ENCODE data around the gene FAM83G.

DNA sequence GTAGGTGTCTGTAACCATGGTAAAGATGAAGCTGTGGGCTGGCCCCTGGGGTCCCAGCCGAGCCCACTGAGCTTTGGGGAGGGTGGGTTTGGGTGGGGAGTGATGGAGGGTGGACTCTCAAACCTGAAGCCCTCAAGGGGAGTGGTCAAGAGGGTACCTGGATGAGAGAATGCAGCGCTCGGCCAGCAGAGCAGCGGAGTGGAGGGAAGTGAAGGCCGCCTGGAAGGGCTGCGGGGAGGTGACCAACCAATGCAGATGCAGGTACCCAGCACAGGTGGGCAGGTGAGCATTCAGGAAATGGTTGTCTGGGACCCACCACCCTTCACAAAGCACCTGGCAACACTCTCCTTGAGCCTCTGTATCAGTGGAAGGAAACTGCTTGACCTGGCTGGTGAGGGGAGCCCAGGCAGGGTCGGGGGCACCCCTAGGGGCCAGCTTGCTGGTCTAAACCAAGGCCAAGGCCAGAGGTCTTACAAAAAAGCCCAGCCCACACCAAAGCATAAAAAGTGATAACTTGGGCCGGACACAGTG, 56.0 kb downstream of the FAM83G start:
- TF ChIP-seq CTCF (tag by site-specific recombination; IDR thresholded peaks at IDR 0.05) (no peak), KLF16 (tag by site-specific recombination; IDR thresholded peaks at IDR 0.05) (no peak), IKZF3 (tag by site-specific recombination; IDR thresholded peaks at IDR 0.05) (no peak), ZNF394 (tag by site-specific recombination; IDR thresholded peaks at IDR 0.05; ENCODE audit: borderline replicate concordance) (no peak), ZNF335 (tag by site-specific recombination; conservative IDR thresholded peaks at IDR 0.05) (no peak), PRDM10 (tag by site-specific recombination; IDR thresholded peaks at IDR 0.05) (no peak), ZNF19 (tag by site-specific recombination; IDR thresholded peaks at IDR 0.05; ENCODE audit: low read depth) (no peak), ZNF549 (tag by site-specific recombination; IDR thresholded peaks at IDR 0.05) (no peak), ZNF155 (tag by site-specific recombination; IDR thresholded peaks at IDR 0.05) (no peak), ZNF274 (IDR thresholded peaks at IDR 0.05; ENCODE audit: low read length) (no peak), ZNF274 (tag by site-specific recombination; IDR thresholded peaks at IDR 0.05; ENCODE audit: borderline replicate concordance) (no peak)
- TF ChIP-seq, protein P1, sequence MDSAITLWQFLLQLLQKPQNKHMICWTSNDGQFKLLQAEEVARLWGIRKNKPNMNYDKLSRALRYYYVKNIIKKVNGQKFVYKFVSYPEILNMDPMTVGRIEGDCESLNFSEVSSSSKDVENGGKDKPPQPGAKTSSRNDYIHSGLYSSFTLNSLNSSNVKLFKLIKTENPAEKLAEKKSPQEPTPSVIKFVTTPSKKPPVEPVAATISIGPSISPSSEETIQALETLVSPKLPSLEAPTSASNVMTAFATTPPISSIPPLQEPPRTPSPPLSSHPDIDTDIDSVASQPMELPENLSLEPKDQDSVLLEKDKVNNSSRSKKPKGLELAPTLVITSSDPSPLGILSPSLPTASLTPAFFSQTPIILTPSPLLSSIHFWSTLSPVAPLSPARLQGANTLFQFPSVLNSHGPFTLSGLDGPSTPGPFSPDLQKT (IDR thresholded peaks at IDR 0.05; ENCODE audit: borderline replicate concordance, low read depth, low read length): no peak
- TF ChIP-seq, protein P2, sequence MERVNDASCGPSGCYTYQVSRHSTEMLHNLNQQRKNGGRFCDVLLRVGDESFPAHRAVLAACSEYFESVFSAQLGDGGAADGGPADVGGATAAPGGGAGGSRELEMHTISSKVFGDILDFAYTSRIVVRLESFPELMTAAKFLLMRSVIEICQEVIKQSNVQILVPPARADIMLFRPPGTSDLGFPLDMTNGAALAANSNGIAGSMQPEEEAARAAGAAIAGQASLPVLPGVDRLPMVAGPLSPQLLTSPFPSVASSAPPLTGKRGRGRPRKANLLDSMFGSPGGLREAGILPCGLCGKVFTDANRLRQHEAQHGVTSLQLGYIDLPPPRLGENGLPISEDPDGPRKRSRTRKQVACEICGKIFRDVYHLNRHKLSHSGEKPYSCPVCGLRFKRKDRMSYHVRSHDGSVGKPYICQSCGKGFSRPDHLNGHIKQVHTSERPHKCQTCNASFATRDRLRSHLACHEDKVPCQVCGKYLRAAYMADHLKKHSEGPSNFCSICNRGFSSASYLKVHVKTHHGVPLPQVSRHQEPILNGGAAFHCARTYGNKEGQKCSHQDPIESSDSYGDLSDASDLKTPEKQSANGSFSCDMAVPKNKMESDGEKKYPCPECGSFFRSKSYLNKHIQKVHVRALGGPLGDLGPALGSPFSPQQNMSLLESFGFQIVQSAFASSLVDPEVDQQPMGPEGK (tag by site-specific recombination; IDR thresholded peaks at IDR 0.05): no peak
- TF ChIP-seq, protein P3, sequence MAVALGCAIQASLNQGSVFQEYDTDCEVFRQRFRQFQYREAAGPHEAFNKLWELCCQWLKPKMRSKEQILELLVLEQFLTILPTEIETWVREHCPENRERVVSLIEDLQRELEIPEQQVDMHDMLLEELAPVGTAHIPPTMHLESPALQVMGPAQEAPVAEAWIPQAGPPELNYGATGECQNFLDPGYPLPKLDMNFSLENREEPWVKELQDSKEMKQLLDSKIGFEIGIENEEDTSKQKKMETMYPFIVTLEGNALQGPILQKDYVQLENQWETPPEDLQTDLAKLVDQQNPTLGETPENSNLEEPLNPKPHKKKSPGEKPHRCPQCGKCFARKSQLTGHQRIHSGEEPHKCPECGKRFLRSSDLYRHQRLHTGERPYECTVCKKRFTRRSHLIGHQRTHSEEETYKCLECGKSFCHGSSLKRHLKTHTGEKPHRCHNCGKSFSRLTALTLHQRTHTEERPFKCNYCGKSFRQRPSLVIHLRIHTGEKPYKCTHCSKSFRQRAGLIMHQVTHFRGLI (tag by site-specific recombination; IDR thresholded peaks at IDR 0.05): no peak
